ENCODE results near the gene TXNDC16. TPM values are rescaled to one million over a fixed set of nuclear protein-coding genes. Genes with fewer than 3 reads are reported as not detected.

TXNDC16 gene
- total and polyA plus RNA-seq, 10 donors = 1.5 to 18.1 (median 14.9) TPM

GRCh38 chr14:52522581-52523345 is 29.5 kb downstream of the TXNDC16 start:
- no peaks in the 10 kb centered on the region for H3K4me1 ChIP-seq
- H3K27ac ChIP-seq = no peak overlapping the region
- intact Hi-C loops (cut with DNase I; ENCODE audit: low total_unique reads) = no loop called here

GRCh38 chr14:52522033-52522432 is 30.3 kb downstream of the TXNDC16 start:
- Histone ChIP-seq H3K4me3 (no peak overlapping the region), H3K4me1 (no peaks in the 10 kb centered on the region), H3K36me3 (peaks cover 0 to 18% (median 0%) of the 10 kb centered on the region in 6 donors), H3K27me3 (replicated peaks in 1 of 7) (no peaks in the 10 kb centered on the region), H3K27ac (no peak overlapping the region), H3K9me3 (no peaks in the 10 kb centered on the region)
- intact Hi-C loops (cut with DNase I; ENCODE audit: low total_unique reads) = no loop called here
- DNase-seq = no peak
- 74 to 89% (median 86%) methylated on average over 1 of the region's 1 CpG for WGBS, 5 donors
- TF ChIP-seq CTCF (IDR thresholded peaks at IDR 0.05 in 8 of 11, conservative IDR thresholded peaks at IDR 0.05 in 3 of 11) (no peak), POLR2A (IDR thresholded peaks at IDR 0.05) (no peak), POLR2AphosphoS5 (IDR thresholded peaks at IDR 0.05) (no peak)

More at GRCh38 chr14:52522581-52523345, 29.5 kb downstream of the TXNDC16 start:
- peaks cover 0 to 25% (median 0%) of the 10 kb centered on the region in 6 donors for H3K36me3 ChIP-seq
- H3K27me3 ChIP-seq (replicated peaks in 1 of 7) = no peaks in the 10 kb centered on the region
- no peak overlapping the region for H3K4me3 ChIP-seq
- no peak for DNase-seq
- no peaks in the 10 kb centered on the region for H3K9me3 ChIP-seq
- TF ChIP-seq POLR2A (IDR thresholded peaks at IDR 0.05) = no peak
- TF ChIP-seq POLR2AphosphoS5 (IDR thresholded peaks at IDR 0.05) = no peak
- TF ChIP-seq CTCF (IDR thresholded peaks at IDR 0.05 in 8 of 11, conservative IDR thresholded peaks at IDR 0.05 in 3 of 11) = no peak

GRCh38 chr14:52514046-52514811 is 38.1 kb downstream of the TXNDC16 start:
- no peaks in the 10 kb centered on the region for H3K4me1 ChIP-seq
- intact Hi-C loops (cut with DNase I; ENCODE audit: low total_unique reads) = no loop called here
- WGBS, 5 donors = 89 to 98% (median 95%) methylated on average over 4 of the region's 4 CpGs

More at GRCh38 chr14:52514046-52514811, 38.1 kb downstream of the TXNDC16 start:
- Histone ChIP-seq H3K9me3 (no peaks in the 10 kb centered on the region), H3K27me3 (replicated peaks in 1 of 7) (no peaks in the 10 kb centered on the region), H3K4me3 (no peak overlapping the region), H3K27ac (no peak overlapping the region), H3K36me3 (peaks cover 0 to 32% (median 3%) of the 10 kb centered on the region in 6 donors)
- TF ChIP-seq POLR2A (IDR thresholded peaks at IDR 0.05) (no peak), CTCF (IDR thresholded peaks at IDR 0.05 in 8 of 11, conservative IDR thresholded peaks at IDR 0.05 in 3 of 11) (no peak), POLR2AphosphoS5 (IDR thresholded peaks at IDR 0.05) (no peak)
- no peak for DNase-seq

All from spleen (tissue), 11 donors.